SK-N-MC (cell line): Measurements from ENCODE around the gene INO80E.
"Not testable (repeated sequence)": the region's sequence is repeated elsewhere in the genome, so short reads cannot be mapped to it uniquely, and the experiment has no call there.

ENCODE experiments used
- DNase-seq: peaks from one replicate; pipeline ENCODE4 v3.0.0-alpha.2; 2011; ENCODE audit warnings: low read depth, low spot score
- H3K27ac ChIP-seq: fragments of 200-600 bp; sonication (generic); 2 replicates; pipeline ENCODE4 v1.5.1; 2016; ENCODE audit warnings: mixed run types
- H3K36me3 ChIP-seq: fragments of 200-600 bp; sonication (generic); 2 replicates; pipeline ENCODE4 v1.6.1; 2017; ENCODE audit warnings: antibody characterized with exemption, low read length, mixed read lengths; ENCODE audit not compliant: insufficient read depth
- H3K4me3 ChIP-seq: fragments of 200-600 bp; sonication (generic); 2 replicates; pipeline ENCODE4 v1.5.1; 2016
- H3K9ac ChIP-seq: fragments of 200-600 bp; sonication (generic); 2 replicates; pipeline ENCODE4 v1.8.0; 2017; ENCODE audit warnings: mixed run types, mixed read lengths; ENCODE audit not compliant: insufficient read length
- H3K9me3 ChIP-seq: fragments of 200-600 bp; sonication (generic); 2 replicates; pipeline ENCODE4 v1.6.1; 2017; ENCODE audit warnings: low read depth, mild to moderate bottlenecking, antibody characterized with exemption, low read length, moderate library complexity, mixed read lengths
- EZH2 ChIP-seq: fragments of 200-600 bp; sonication (generic); IDR thresholded peaks from one replicate; pipeline ENCODE4 v1.6.1; 2017; ENCODE audit warnings: antibody characterized with exemption
- FOXP2 ChIP-seq: optimal IDR thresholded peaks from 2 replicates; pipeline ENCODE3; 2011; ENCODE audit warnings: mild to moderate bottlenecking, moderate library complexity; ENCODE audit not compliant: insufficient read depth; ENCODE audit errors: extremely low read length, control extremely low read depth
- POLR2AphosphoS5 ChIP-seq: IDR thresholded peaks from 2 replicates; pipeline ENCODE4 v1.6.1; 2012; ENCODE audit warnings: mild to moderate bottlenecking, low read depth, low read length, borderline replicate concordance

The INO80E gene

GRCh38 chr16:30030011-30030685 is 34.1 kb downstream of the INO80E start:
- no peak overlapping the region for H3K4me3 ChIP-seq
- H3K9me3 ChIP-seq: no peaks in the 10 kb centered on the region
- no peak for TF ChIP-seq POLR2AphosphoS5
- TF ChIP-seq EZH2: no peak
- TF ChIP-seq FOXP2: no peak
- H3K36me3 ChIP-seq: no peaks in the 10 kb centered on the region
- no peak overlapping the region for H3K9ac ChIP-seq
- no peak for DNase-seq
- H3K27ac ChIP-seq: no peak overlapping the region

GRCh38 chr16:30030841-30031413 is 34.9 kb downstream of the INO80E start, which contains the start of gene TLCD3B:
Gene TLCD3B, minus strand, starts transcription at chr16:30031271. Its CDS starts 744 bp downstream, at chr16:30030527.
- Histone ChIP-seq H3K9me3 (no peaks in the 10 kb centered on the region), H3K9ac (no peak within 1 kb of the TSS), H3K27ac (no peak within 1 kb of the TSS), H3K4me3 (no peak within 1 kb of the TSS), H3K36me3 (no peaks in the 10 kb centered on the region)
- no peak for DNase-seq
- no peak for TF ChIP-seq EZH2

GRCh38 chr16:30031477-30031918 is 35.5 kb downstream of the INO80E start:
- Histone ChIP-seq H3K9ac (no peak overlapping the region), H3K9me3 (no peaks in the 10 kb centered on the region), H3K36me3 (no peaks in the 10 kb centered on the region), H3K27ac (no peak overlapping the region), H3K4me3 (no peak overlapping the region)
- DNase-seq: no peak
- TF ChIP-seq POLR2AphosphoS5: no peak
- no peak for TF ChIP-seq EZH2
- TF ChIP-seq FOXP2: no peak

GRCh38 chr16:30032083-30032819 is 36.2 kb downstream of the INO80E start:
- no peak overlapping the region for H3K4me3 ChIP-seq

GRCh38 chr16:30033270-30033669 is 37.2 kb downstream of the INO80E start:
- no peaks in the 10 kb centered on the region for H3K36me3 ChIP-seq
- H3K9me3 ChIP-seq: no peaks in the 10 kb centered on the region
- TF ChIP-seq EZH2 (no peak), POLR2AphosphoS5 (no peak), FOXP2 (no peak)
- H3K4me3 ChIP-seq: no peak overlapping the region
- no peak overlapping the region for H3K27ac ChIP-seq
- no peak overlapping the region for H3K9ac ChIP-seq
- no peak for DNase-seq

More at GRCh38 chr16:30032083-30032819, 36.2 kb downstream of the INO80E start:
- H3K36me3 ChIP-seq: no peaks in the 10 kb centered on the region
- H3K9me3 ChIP-seq: no peaks in the 10 kb centered on the region
- H3K9ac ChIP-seq: no peak overlapping the region
- no peak overlapping the region for H3K27ac ChIP-seq
- no peak for TF ChIP-seq EZH2
- no peak for TF ChIP-seq POLR2AphosphoS5
- no peak for TF ChIP-seq FOXP2
- DNase-seq: peak; percentile 35

GRCh38 chr16:30040221-30040620 is 44.2 kb downstream of the INO80E start:
- TF ChIP-seq FOXP2 (no peak), EZH2 (no peak), POLR2AphosphoS5 (no peak)
- Histone ChIP-seq H3K9ac (no peak overlapping the region), H3K27ac (no peak overlapping the region), H3K36me3 (no peaks in the 10 kb centered on the region), H3K9me3 (no peaks in the 10 kb centered on the region), H3K4me3 (no peak overlapping the region)
- no peak for DNase-seq

GRCh38 chr16:30040690-30041089 is 44.6 kb downstream of the INO80E start:
- DNase-seq, H3K36me3 ChIP-seq, H3K27ac ChIP-seq, H3K9ac ChIP-seq, H3K9me3 ChIP-seq, H3K4me3 ChIP-seq: not testable (repeated sequence)

GRCh38 chr16:30041841-30042240 is 45.8 kb downstream of the INO80E start:
- TF ChIP-seq EZH2: no peak
- no peak for TF ChIP-seq FOXP2
- TF ChIP-seq POLR2AphosphoS5: no peak
- Histone ChIP-seq H3K4me3 (no peak overlapping the region), H3K36me3 (no peaks in the 10 kb centered on the region), H3K9ac (no peak overlapping the region), H3K9me3 (no peaks in the 10 kb centered on the region), H3K27ac (no peak overlapping the region)
- DNase-seq: no peak
